Panc1 (cell line): ENCODE results near the gene LRATD1.

Source experiments
- POLR2AphosphoS5 ChIP-seq: IDR thresholded peaks from 2 replicates; pipeline ENCODE4 v1.6.1; 2012; ENCODE audit warnings: mild to moderate bottlenecking, low read depth, low read length, moderate library complexity
- TF ChIP-seq, protein P1 (sequence below): fragments of 450-650 bp; IDR thresholded peaks from 2 replicates; pipeline ENCODE4 v1.5.1; 2017; ENCODE audit warnings: mild to moderate bottlenecking

DNA sequence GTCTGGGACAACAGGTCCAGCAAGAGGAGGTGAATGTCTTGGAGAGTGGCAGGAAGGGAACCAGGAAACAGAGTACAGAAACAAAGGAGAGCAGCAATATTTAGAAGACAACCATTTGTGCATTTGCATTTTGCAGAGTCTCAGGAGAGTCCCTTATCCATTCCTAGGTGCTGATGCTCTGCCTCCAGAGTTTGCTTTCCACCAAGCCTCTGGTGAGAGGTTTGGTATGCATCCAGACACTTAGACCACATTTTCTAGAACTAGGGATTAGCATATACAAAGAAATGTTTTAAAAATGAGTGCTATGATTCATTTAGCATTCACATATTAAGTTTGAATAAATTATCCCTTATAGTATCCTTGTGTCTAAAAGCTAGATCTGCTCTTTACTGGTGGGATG lies 18.5 kb upstream of the LRATD1 start:
- TF ChIP-seq, protein P1, sequence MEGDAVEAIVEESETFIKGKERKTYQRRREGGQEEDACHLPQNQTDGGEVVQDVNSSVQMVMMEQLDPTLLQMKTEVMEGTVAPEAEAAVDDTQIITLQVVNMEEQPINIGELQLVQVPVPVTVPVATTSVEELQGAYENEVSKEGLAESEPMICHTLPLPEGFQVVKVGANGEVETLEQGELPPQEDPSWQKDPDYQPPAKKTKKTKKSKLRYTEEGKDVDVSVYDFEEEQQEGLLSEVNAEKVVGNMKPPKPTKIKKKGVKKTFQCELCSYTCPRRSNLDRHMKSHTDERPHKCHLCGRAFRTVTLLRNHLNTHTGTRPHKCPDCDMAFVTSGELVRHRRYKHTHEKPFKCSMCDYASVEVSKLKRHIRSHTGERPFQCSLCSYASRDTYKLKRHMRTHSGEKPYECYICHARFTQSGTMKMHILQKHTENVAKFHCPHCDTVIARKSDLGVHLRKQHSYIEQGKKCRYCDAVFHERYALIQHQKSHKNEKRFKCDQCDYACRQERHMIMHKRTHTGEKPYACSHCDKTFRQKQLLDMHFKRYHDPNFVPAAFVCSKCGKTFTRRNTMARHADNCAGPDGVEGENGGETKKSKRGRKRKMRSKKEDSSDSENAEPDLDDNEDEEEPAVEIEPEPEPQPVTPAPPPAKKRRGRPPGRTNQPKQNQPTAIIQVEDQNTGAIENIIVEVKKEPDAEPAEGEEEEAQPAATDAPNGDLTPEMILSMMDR: no peak
- TF ChIP-seq POLR2AphosphoS5: no peak
